Head of caudate nucleus (tissue), 42 donors: ENCODE measurements around the gene ANKRD13B.

Experiments used
- DNase-seq, 42 donors: peaks; one replicate each; pipeline versions ENCODE4 v3.0.0 to v3.0.0-alpha.2; 2020 to 2021; ENCODE audit warnings: mixed read lengths in 7 of 42
- intact Hi-C: fragments of 100-400 bp; cut with DNase I; formaldehyde crosslinking; loops from one replicate; pipeline ENCODE4 v1.15.0; 2022

Gene ANKRD13B

DNA sequence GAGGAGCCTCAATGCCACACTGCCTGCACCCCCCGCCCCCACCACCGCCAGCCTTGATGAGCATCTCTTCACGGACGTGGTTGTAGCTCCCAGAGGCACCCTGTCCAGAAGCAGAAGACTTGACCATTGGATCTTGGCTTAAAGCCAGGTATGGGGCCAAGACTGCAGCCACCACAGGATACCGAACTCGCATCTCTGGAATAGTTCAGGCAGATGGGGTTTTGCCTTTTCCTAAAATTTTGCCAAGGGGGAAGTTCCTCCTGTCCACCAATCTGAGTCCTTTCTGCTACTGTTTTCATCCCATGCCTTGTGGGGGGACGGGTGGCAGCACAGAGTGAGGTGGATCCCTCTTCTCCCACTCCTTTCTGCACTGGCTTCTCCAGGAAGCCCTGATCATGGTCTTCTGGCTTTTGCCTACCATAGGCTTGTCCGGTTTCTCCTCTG, 28.8 kb downstream of the ANKRD13B start:
- intact Hi-C loops = no loop called here
- DNase-seq = peak in 5 of 42 donors; percentile 31 to 48 (median 34)

DNA sequence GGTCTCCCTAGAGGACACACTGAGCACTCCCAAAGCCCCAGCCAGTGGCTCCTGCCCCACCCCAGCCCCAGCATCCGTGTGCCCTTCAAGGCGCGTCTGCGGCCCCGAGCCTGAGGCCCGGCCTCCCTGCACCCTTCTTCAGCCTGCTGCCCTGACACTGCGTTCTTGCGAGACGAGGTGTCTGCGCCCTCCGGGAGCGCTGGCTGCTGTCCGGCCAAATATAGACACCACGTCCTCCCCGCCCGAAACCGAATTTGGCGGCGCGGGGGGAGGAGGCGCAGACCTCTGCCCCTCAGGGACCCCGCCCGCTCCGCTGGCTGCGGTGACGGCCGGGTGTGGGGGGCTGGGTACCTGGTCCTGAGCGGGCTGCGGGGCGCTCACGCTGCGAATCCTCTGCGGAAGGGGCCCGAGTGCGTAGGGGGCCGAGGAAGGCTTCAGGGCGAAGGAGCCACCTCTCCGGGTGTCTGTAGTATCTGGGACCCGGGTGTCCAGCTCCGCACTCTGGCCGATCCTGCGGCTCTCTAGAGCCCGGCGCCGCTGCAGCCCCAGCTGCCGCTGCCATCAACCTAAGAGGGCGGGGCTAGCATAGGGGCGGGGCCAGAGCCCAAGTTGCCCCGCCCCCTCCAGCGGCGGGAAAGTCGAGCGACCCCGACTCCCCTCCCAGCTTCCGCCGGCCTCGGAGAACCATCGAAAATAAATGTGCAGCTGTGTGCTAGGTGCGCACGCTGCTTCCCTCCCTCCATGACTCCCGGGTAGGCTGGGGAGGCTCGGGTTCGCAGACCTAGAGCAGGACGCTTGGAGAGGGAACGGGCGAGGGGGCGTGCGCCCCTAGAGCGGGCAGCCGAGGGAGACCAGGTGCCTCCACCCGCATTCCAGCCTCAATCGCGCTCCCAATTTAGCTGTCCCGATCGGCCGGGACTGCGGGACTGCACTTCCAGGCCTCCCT, 29.7 kb downstream of the ANKRD13B start, which contains the start of gene CORO6:
Gene CORO6 (minus strand): TSS at position 576 of the 946 bp plus-strand sequence. CDS start 1,491 bp downstream, outside the sequence.
- peak in 40 of 42 donors; percentile 42 to 84 (median 74) for DNase-seq
- intact Hi-C loops = no loop called here

DNA sequence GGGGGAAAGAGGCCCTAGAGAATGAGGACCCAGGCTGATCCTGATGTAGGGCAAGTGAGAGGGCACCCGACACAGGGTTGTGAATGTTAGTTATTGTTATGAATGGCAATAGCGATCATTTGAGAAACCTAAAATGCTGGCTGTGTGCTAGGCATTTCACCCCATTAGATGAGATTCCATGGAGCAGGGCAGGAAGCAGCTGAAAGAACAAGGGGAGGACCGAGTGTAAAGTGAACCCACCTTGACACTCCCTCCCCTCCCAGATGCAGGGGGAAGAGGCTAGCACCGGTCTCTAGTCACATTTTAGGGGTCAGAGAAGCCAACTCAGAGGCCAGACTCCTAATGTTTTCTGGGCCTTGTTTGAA, 30.3 kb downstream of the ANKRD13B start:
- no peak for DNase-seq
- intact Hi-C loops = no loop called here

DNA sequence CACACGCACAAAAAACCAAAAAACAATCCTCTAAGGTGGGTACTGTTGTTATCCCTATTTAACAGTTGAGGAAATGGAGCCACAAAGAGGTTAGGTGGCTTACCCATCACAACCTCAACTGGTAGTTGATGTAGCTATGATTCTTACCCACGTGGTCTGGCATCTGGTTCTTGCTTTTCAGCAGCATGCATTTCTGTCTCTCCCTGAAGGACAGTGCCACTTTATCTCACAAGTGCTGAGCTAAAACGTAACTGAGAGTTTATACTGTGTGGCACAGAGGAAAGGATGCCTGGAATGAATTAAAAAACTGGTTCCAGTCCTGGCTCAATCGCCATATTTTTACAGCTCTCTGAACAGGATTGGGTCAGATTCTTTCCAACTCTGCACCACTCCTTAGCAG, 31.7 kb downstream of the ANKRD13B start:
- peak in 1 of 42 donors; percentile 25 for DNase-seq
- intact Hi-C loops = no loop called here

DNA sequence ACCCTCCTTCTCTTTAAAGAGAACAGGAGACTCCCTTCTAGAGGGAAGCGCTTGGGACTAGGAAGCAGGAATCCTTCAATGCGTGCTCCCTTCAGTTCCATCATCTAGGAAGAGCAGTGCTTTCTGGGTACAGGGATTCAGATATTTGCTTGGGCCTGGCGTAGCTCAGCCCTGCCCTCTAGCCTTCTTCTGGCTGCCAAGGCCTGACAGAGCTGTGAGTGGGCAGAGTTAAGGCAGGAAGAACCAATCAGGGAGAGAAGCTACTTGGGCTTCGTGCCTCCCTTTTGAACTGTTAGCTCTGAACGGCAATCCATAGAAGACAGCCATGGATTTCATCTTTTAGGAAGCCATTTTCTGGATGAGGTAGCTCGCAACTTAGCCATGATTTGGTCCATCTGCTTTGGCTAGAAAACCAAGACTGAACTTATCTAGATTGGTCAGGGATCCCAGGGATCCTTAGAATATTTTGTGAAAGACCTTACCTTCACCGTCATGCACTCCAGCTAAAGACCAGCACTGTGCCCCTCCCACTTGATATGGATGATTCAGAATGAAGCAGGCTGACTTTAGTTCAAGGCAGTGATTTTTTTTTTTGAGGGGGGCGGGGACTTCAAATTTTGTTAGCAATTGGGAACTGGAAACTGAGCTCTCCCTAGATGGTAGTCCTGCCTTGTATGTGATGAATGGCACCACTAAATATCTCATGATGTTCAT, 32.3 kb downstream of the ANKRD13B start:
- DNase-seq = peak in 40 of 42 donors; percentile 45 to 87 (median 72)
- intact Hi-C loops = loop anchor here (5.0 kb wide), 1 partner anchor 137 kb away; no protein-coding TSS in a partner anchor

DNA sequence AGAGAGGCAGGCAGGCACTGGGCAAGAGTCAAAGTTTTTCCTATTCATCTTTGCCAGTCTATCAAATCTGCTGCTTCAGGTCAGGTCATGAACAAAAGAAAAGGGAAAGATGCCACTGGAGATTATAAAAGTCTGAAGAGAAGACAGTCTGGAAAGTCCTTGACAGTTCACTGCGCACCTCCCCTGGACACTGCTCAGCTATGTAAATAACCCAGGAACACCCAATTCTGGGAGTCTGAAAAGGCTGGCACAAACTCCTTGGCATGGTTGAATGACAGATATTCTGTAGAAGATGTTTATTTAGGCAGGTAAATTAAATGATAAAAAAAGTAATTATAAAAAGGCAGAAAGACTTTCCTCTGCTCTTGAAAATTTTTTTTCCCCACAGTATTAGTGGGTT, 35.0 kb downstream of the ANKRD13B start:
- intact Hi-C loops = loop anchor here (5.0 kb wide), 1 partner anchor 134 kb away; no protein-coding TSS in a partner anchor
- DNase-seq = no peak

DNA sequence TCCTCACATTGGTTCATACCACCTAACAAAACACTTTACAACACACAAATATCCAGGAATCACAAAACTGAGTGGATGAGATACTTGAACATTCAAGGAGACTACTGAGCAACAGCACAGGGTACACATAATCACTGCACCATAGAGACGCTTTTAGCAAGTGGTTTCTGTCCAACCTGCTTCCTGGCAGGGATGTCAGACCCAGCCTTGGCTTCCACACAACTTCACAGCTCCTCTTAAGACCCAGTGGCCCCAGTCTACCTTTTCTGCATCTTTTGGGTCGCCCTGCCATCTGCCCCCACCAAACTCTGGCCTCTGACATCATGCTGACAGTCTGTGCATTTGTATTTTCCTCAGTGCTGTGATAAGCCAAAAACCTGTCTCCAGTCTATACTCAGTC, 35.7 kb downstream of the ANKRD13B start:
- intact Hi-C loops = loop anchor here (5.0 kb wide), 1 partner anchor 134 kb away; no protein-coding TSS in a partner anchor
- peak in 1 of 42 donors; percentile 4 for DNase-seq

DNA sequence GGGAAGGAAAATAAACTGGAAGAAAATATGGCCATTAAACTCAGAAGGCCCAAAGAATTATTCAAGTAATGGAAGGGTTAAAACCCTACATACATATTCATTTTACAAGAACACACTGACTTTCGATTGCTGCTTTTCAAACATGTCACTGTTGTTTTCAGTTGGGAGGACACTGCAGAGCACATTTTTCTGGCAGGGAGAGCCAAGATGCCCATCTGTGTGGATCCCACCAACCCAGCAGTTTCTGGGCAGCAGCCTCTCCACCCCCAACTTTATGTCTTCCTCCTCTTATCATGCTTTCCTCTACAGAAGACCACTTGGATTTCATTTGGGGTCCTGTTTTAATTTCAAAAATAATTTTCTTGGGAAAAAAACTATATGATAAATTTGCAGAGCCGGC, 36.9 kb downstream of the ANKRD13B start:
- DNase-seq = no peak
- intact Hi-C loops = loop anchor here (5.0 kb wide), 1 partner anchor 132 kb away; no protein-coding TSS in a partner anchor

DNA sequence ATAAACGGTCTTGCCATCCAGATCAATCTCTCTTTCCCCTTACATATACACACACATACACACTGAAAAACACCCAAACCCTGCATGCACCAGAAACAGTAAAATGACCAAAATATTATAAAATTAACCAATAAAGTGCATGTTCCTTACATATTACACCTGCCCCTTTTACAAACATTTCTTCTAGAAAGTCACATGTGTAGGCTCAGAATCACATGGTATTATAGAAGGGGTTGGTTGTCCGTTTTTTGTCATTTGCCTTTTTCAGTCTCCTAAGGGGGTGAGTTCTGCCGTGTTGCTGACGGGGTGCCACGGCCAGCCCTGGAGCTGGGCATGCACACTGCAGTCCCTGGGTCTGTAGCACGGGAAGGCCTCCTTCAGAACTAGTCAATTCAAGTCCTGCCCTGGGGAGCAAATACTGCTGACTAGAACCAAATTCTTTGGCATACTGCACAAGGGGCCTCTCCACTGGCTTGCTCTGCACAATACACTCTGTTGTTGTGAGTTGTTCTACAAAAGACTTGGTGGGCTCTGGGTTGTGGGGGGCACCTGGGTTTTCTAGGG, 37.8 kb downstream of the ANKRD13B start:
- no peak for DNase-seq
- intact Hi-C loops = no loop called here

DNA sequence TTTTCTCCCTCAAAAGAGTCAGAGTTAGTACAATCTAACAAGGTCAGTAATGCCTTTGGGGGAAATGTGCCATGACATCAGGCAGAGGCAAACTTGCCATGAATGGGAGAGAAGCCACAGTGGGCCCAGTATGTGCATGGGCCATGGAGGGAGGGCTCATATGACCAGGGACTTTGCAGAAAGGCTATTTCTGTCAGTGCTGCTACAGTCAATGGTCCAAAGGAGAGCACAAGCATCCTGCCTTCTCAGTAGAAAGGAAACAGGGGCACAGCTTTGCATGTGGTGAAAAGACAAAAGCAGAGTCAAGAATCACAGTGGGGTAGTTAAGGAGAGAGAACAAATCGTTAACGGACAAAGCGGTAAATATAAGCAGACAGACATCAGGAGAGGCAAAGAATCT, 41.0 kb downstream of the ANKRD13B start:
- intact Hi-C loops = no loop called here
- DNase-seq = peak in 1 of 42 donors; percentile 50

DNA sequence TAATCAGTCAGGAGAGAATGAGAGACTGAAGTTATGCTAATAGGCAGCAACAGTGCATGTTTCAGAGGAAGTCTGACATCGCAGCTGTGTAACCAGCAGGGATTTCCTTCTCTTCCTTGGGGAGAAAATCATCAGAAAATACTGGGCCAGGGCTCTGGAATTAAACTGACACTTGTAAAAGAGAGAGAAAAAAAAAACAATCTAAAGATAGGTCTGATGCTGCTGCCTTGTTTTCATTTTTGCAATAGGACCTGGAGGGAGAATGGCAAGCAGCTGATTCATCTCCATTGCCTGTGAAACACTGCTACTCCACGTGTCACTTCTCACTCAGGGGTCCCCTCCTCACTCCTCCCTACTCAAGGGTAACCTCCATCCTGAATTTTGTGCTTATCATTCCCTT, 47.5 kb downstream of the ANKRD13B start:
- DNase-seq = no peak
- intact Hi-C loops = loop anchor here (5.0 kb wide), 1 partner anchor 137 kb away; no protein-coding TSS in a partner anchor

DNA sequence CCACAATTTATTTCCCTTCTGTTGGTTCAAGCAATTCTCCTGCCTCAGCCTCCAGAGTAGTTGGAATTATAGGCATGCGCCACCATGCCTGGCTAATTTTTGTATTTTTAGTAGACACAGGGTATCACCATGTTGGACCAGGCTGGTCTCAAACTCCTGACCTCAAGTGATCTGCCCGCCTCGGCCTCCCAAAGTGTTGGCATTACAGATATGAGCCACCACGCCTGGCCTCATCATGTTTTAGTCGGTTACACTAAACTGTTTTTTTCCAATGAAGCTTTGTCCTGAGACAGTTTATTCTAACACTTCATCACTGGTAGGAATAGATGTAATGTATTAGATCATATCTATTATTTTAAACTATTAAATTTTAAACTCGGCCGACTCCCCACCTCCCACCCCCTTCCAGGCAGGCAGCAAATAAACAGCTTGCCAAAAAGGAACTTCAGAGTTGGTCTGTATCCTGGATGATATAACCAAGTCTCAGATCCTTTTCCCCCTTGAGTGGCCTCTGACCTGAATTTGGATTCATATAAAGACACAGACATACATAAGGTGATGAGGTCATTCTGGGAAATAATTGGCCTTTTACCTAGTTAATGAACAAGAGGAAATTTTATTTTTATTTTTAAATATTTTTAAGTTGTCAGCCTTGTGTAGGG, 48.2 kb downstream of the ANKRD13B start:
- intact Hi-C loops = loop anchor here (5.0 kb wide), 1 partner anchor 136 kb away; no protein-coding TSS in a partner anchor
- DNase-seq = no peak

DNA sequence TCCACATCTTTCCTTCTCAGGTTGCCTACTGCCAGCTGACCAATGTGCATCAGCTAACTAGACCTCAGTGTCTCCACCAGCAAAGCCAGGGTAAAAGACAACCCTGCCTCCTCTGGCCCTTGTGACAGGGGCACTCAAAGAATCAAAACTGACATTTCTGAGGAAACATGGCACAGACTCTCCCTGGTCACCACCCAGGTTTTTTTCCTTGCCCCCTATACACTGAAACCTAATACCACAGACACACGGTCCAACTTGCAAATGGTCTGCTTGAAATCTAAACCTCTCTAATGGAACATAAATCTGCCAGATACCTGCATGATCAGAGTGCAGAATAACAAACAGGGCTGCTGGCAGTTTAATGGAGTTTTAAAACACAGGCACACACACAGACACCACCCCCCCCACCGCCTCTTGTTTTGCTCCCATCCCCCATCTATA, 49.3 kb downstream of the ANKRD13B start:
- intact Hi-C loops = loop anchor here (5.0 kb wide), 1 partner anchor 135 kb away; no protein-coding TSS in a partner anchor
- DNase-seq = no peak

DNA sequence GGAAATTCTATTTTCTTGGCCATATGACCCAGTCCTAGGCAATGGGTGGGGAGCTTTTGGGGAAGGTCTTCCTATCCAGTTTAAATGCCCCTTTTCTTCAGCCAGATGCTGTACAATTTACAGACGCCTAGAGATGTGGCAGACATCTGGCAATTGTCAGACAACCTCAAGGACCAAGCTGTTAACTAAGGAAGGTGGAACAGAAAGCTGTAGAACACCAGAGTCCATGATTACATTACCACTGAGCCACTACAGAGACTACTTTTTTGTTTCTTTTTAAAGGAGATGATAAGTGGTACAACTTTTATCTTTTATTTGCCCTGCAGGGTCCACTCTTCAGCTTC, 50.9 kb downstream of the ANKRD13B start:
- DNase-seq = no peak

DNA sequence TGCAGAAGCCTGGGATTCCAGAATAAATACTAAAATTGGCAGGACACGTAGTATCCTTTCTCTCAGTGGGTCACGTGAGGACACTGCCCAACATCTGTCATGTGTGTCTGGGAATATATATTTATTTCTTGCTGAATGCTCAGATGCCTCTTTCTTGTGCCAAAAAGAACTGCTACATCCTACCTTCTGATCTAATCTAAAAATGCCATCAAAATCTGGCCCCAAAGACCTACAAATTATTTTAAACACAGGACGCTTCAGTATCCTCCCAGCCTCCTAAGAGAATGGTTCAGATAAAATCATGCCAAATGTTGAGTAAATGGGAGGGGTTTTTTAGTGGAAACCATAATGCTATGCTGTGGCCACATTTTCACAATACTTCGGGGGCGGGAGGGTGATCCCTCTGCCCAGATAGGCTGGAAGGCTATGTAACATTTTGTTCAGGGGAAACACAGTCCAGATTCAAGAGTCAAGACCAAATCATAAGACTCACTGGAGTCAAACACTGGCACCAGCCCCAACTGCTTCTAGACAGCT, 52.7 kb downstream of the ANKRD13B start:
- intact Hi-C loops = no loop called here
- DNase-seq = peak in 7 of 42 donors; percentile 14 to 71 (median 35)

More for the DNA sequence above, 50.9 kb downstream of the ANKRD13B start:
- intact Hi-C loops = loop anchor here (5.0 kb wide), 1 partner anchor 134 kb away; no protein-coding TSS in a partner anchor

DNA sequence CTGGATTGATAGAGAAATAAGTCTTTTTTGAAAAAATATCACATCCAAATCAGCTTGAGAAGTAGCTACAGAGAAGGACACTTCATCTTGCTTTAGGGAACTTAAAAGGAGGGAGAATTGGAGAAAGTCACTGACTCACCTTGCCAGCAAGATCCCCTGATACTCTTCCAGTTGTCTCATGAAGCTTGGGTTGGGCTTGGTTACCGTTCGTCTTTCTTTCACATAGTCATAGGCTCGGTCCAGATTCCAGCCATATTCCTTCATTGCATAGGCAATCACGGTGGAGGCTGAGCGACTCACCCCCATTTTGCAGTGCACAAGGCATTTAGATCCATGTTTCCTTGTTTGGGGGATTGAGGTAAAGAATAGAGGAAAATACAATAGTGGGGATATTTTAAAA, 55.1 kb downstream of the ANKRD13B start:
- intact Hi-C loops = no loop called here
- no peak for DNase-seq

DNA sequence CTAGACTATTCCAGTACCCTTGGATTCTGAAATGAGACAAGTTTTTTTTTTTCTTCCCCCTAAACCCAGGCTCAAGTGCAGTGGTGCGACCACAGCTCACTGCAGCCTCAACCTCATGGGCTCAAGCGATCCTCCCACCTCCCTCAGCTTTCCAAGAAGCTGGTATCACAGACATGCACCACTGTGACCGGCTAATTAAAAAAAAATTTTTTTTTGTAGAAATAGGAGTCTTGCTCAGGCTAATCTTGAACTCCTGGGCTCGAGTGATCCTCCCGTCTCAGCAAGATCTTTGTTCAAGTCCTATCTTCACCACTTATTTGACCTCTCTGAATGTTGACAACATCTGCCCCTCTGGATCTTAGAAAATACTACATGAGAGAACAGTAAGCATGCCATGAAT, 56.4 kb downstream of the ANKRD13B start:
- intact Hi-C loops = no loop called here
- no peak for DNase-seq

DNA sequence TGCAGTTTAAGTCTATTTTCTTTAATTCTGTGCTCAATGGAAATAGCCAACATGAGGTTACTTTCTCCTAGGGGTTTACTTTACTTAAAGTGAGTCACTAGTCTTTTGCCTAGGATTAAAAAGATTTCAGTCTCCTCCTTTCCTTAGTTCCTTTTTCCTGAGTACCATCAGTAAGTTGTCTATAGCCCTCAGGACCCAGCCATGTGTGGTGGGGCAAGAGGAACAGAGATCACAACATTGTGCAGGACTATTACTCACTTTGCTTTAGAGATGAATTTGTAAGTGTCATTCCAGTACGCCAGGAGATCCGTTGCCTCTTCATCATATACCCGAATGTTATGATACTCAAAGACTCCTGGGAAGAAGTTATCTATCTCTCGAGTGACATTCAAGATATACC, 57.5 kb downstream of the ANKRD13B start:
- intact Hi-C loops = no loop called here
- DNase-seq = no peak
